GM18499 (cell line): ENCODE results near the gene EMP3.
"Not testable (repeated sequence)": the region's sequence is repeated elsewhere in the genome, so short reads cannot be mapped to it uniquely, and the experiment has no call there.

Experiments used
- ATAC-seq: cut with Tn5 transposase; IDR thresholded peaks from one replicate; pipeline ENCODE4 v1.9.1; 2021; ENCODE audit warnings: moderate number of reproducible peaks; ENCODE audit not compliant: insufficient read depth, unreplicated experiment

EMP3 gene

GRCh38 chr19:48325265-48325910 is at the start of gene EMP3:
TSS of gene EMP3 (plus strand) at chr19:48325552. CDS start at chr19:48326845, 1,293 bp downstream.
- ATAC-seq = no peak

GRCh38 chr19:48279747-48280146 is 45.6 kb upstream of the EMP3 start:
- ATAC-seq = no peak

DNA sequence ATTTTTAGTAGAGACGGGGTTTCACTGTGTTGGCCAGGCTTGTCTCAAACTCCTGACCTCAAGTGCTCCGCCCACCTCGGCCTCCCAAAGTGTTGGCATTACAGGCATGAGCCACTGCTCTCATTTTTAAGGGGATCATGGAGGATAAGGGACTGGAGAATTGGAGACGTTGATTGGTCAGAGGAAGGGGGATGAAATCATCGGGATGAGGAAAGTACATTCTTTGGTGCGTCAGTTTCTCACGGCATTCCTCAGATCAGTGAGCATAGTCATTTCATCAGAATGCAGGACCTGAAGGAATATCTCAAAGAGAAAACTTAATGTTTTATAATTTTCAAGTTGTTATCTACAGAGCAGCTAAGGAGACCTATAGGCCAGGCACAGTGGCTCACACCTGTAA is 41.4 kb upstream of the EMP3 start:
- ATAC-seq = no peak

DNA sequence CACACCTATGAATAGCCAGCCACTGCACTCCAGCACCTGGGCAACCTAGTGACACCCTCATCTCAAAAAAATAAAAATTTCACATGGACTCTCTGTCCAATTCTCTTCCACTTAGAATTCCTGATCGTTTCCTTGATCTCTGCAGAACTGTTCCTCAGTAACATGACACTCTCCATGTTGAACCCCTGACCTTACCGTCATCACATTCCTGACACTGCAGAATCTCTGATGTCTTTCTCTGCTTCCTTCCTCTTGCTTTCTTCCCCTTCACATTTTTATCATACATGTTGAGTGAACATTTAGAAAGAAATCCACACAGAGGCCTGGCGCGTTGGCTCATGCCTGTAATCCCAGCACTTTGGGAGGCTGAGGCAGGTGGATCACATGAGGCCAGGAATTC is 40.5 kb upstream of the EMP3 start:
- ATAC-seq = no peak

DNA sequence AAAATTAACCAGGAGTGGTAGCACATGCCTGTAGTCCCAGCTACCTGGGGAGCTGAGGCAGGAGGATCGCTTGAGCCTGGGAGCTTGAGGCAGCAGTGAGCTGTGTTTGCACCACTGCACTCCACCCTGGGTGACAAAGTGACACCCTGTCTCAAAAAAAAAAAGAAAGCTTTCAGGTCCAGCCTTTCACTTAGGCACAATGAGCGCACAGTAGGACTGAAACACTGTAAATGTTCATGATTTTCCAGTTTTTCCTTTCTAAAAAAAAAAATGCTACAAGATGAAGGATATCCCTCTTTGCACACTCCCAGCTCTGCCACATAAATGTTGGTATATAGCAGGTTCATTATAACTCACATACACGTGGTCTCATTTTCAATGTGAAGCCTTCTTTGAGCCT is 37.6 kb upstream of the EMP3 start:
- ATAC-seq = no peak

DNA sequence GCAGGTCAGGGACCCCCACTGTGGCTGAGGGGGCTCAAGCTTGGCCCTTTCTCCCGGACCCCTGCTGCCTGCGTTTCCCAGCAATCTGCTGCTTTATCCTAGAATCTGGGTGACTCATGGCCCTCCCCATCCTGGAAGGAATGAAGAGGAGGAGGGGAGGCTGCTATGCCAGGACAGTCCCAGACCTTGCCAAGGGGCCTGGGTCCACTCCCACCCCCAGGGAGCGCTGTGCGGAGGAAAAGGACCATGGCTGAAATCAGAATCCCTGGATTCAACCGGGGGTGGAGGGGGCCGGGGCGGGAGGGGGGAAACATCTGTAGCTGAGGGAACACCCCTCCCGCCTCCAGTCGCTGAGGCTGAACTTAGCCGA is 35.0 kb upstream of the EMP3 start:
- no peak for ATAC-seq

DNA sequence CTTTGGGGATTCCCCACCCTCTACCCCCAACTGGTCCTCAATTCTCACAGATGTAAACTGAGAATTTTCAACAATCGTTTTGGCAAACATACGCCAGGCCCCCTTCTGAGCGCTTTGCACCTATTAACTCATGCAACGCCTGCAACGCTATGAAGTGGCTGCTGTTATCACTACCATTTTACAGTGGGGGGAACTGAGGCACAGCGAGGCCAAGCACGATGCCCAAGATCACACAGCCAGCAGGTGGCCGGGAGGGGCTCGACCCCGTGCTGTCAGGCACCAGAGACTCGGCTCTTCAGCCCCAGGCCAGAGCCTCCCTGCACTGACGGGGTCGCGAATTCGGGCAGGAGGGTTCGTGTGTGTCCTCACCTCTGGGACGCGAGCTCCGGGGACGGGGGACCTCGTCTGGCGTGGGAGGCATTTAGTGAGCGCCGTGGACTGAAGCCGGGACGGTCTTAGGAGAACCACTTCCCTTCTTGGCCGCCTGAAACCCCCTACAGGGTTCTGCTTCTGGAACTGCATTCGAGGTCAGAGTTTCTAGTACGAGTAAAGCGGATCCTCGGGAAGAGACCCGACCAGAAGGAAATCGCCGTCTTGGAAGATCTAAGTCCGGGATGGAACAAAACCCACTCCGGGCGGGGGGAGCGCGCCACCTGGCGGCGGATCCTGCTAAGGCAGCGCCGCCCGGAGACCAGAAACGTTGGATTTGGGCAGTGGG is 34.4 kb upstream of the EMP3 start:
- ATAC-seq = no peak

DNA sequence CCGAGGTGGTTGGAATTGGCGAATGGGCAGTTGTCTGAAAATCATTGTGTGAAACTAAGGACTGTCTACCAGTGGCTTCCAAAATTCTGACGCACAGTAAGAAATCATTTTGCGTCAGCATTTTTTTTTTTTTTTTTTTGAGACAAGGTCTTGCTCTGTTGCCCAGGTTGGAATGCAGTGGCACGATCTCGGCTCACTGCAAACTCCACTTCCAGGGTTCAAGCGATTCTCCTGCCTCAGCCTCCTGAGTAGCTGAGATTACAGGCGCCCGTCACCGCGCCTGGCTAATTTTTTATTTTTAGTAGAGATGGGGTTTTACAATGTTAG is 33.9 kb upstream of the EMP3 start:
- ATAC-seq = not testable (repeated sequence)

DNA sequence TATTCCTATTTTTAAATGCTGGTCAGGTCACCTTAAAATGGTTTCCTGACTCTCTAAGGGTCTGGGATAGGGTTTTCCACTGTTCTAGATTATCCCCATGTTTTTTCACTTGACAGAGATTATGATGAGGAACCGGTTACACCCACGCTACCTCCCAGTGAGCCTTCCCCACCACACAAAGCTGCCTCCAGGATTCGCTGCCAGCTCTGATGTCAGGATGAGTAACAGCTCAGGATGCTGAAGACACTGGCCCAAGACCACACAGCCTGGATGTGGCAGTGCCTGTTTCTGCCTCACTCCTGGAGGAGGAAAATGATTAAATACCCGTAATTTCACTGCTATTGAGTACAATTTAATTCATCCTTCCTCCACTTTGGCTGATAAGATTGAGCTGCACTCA is 32.6 kb upstream of the EMP3 start:
- ATAC-seq = no peak

DNA sequence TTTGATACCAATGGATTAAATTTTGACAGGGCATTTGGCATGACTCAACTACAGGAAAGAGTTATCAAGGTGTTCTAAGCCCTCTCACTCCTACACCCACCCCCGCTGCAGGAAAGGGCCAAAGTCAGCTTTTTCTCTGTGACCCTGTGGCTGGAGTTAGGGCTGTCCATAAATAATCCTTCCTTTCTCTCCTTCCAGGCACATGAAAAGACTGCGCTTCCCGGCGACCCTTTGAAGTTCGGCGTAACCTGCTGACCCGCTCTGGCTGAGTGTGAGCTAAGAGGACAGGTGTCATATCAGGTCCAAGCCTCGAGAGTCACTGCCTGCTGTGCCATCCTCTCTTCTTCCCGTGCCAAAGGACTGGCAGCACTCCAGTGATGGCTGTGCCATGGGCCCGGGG is 29.9 kb upstream of the EMP3 start:
- no peak for ATAC-seq

GRCh38 chr19:48296963-48297734 is 28.2 kb upstream of the EMP3 start:
- no peak for ATAC-seq

DNA sequence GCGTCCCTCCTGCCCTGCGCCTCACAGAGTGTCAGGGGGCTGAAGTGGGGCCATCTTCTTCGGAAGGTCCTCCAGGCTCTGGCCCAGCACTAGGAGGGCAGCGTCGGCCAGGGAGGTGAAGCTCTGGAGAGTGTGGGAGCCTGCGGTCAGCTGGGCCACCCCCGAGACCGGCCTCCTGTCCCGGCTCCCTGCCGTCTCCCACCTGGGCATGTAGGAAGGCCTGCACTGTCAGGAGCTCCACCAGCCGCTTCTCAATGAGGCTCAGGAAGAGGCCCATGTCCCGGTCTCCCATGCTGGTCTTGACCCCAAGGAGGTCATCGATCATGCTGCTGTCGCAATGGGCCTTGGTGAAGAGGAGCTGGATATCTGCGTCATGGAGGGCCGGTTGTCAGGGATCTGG is 27.4 kb upstream of the EMP3 start:
- ATAC-seq = no peak

- no peak for ATAC-seq
Measured at GRCh38 chr19:48301886-48302599, 23.3 kb upstream of the EMP3 start.

- no peak for ATAC-seq
Measured at GRCh38 chr19:48302600-48302959, 22.8 kb upstream of the EMP3 start.

- ATAC-seq = no peak
Measured at GRCh38 chr19:48303367-48303766, 22.0 kb upstream of the EMP3 start.

DNA sequence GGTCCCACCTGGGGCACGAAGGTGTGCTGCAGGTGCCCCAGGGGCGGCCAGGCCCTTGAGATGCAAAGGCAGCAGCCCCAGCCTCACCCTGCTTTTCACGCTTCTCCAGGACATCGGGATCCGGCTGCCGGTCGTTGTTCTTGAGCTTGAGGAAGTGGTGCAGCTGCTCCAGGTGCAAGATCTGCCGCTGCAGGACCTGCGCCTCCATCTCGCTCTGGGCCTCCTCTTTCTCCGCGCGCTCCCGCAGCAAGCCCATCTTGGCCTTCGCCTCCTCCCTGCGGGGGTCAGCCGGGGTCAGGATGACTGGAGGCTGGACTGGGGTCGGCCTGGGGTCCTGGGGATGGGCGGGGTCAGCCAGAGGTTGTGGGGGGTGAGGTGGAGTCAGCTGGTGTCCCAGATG is 21.5 kb upstream of the EMP3 start:
- no peak for ATAC-seq

- no peak for ATAC-seq
Measured at GRCh38 chr19:48308631-48309586, 16.4 kb upstream of the EMP3 start.

GRCh38 chr19:48309731-48310130 is 15.6 kb upstream of the EMP3 start:
- not testable (repeated sequence) for ATAC-seq

GRCh38 chr19:48310227-48310626 is 15.1 kb upstream of the EMP3 start:
- ATAC-seq = no peak

DNA sequence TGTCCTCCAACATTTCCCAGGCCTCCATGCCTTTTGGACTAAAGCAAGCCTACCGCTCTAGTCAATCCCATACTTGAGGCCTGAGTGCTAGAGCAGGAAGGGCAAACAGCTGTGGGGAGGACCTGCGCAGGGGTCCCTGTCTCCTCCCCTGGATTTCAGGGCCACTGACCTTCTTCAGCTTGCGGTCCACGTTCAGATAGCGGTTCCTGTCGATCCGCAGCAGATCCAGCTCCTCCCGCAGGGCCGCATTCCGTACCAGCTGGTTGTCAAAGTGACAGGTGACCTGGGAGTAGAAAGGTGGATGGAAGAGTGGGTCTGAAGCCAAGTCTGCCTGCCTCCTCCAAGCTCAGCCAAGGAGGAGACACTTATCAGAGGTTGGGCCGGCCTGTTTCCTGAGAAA is 14.0 kb upstream of the EMP3 start:
- ATAC-seq = no peak
